Measurements from ENCODE around the gene ACOX1. TPM values are rescaled to one million over a fixed set of nuclear protein-coding genes. Genes with fewer than 3 reads are reported as not detected.
A peak's percentile ranks its signal among the peaks of the same experiment; 100 is the strongest.

ACOX1 gene
- total and polyA plus RNA-seq, 2 of the 13 experiments (the other 11 are each of a cell fraction or from before 2014, with no cell fraction given): 86.4 to 120 TPM

GRCh38 chr17:75995385-75995925 is 16.5 kb upstream of the ACOX1 start (continued):
- TF ChIP-seq CSRNP2 (CRISPR knock-in tag; conservative IDR thresholded peaks at IDR 0.05; ENCODE audit: low read depth) (no peak), ZNF782 (CRISPR knock-in tag; IDR thresholded peaks at IDR 0.05; ENCODE audit: borderline replicate concordance) (0 out of 2 replicates have a peak, but pooled peaks have one; percentile 40), KDM1A (CRISPR knock-in tag; IDR thresholded peaks at IDR 0.05) (no peak), JDP2 (CRISPR knock-in tag; IDR thresholded peaks at IDR 0.05; ENCODE audit: borderline replicate concordance) (no peak), SMAD1 (CRISPR knock-in tag; IDR thresholded peaks at IDR 0.05; ENCODE audit: borderline replicate concordance, low read depth) (no peak), ZHX1 (CRISPR knock-in tag; IDR thresholded peaks at IDR 0.05; ENCODE audit: low read depth) (no peak), MXI1 (IDR thresholded peaks at IDR 0.05; ENCODE audit: borderline replicate concordance, low read depth, low read length) (no peak), ZNF451 (CRISPR knock-in tag; IDR thresholded peaks at IDR 0.05) (no peak), ZNF607 (CRISPR knock-in tag; IDR thresholded peaks at IDR 0.05; ENCODE audit: borderline replicate concordance) (no peak), STAT6 (CRISPR knock-in tag; IDR thresholded peaks at IDR 0.05; ENCODE audit: borderline replicate concordance) (no peak), UBTF (CRISPR knock-in tag; IDR thresholded peaks at IDR 0.05) (no peak), AHR (CRISPR knock-in tag; IDR thresholded peaks at IDR 0.05) (no peak), ZNF557 (CRISPR knock-in tag; IDR thresholded peaks at IDR 0.05) (no peak), GFI1 (CRISPR knock-in tag; IDR thresholded peaks at IDR 0.05; ENCODE audit: borderline replicate concordance) (no peak), ZSCAN30 (CRISPR knock-in tag; IDR thresholded peaks at IDR 0.05) (no peak), ZNF34 (CRISPR knock-in tag; IDR thresholded peaks at IDR 0.05; ENCODE audit: borderline replicate concordance) (no peak), ZNF282 (IDR thresholded peaks at IDR 0.05; ENCODE audit: partially characterized antibody) (no peak), TCF7 (IDR thresholded peaks at IDR 0.05; ENCODE audit: low read depth) (no peak), NFE2L2 (IDR thresholded peaks at IDR 0.05; ENCODE audit: low read length) (no peak), ELK4 (CRISPR knock-in tag; IDR thresholded peaks at IDR 0.05; ENCODE audit: borderline replicate concordance) (no peak)
